ENCODE results near the gene GLS. TPM values are rescaled to one million over a fixed set of nuclear protein-coding genes. Genes with fewer than 3 reads are reported as not detected.

The GLS gene
- total RNA-seq, 4 donors from 2014 or later: 12.4 to 32.6 (median 21.8) TPM

DNA sequence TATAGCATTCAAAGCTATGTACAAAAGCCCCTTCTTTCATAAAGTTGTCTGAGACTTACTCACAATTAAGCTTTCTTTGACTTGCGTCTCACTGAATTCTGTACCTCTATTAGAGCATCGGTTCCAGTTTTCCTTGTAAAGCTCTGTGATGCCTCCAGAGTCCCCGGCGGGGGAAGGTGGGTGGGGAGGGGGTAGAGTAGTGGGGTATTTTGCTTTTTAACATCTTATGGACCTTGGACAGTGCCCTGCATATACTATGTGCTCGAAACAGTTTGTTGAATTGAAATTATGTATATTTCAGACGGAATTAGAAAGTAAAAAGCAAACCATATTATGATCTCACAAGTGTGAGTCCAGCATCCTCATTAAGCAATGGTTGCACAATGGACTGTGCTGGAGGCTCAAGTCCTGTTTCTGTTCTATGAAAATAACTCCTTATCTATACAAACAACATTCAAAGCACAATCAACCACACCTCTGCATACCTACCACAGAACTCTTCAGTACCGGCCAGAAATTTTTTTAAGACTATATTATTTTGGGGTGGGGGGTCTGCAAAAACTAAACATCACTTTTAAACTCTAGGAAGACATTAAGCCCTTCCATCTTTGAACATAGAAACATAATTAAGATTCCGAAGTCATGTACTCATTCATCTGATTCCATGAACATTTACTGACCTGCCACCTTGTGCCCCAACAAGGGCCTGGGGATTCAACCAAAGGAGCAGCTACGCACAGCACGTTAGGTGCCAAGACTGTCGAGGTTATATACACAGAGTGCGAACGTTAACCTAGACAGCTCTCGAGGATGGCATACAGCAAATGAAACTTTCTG, 132.4 kb downstream of the GLS start:
- intact Hi-C loops (cut with DNase I; ENCODE audit: low total_unique reads): loop anchor here (1.0 to 10.0 kb wide), 4 partner anchors 7 to 1348 kb away; partner anchors contain the start of genes ASNSD1 and NEMP2

DNA sequence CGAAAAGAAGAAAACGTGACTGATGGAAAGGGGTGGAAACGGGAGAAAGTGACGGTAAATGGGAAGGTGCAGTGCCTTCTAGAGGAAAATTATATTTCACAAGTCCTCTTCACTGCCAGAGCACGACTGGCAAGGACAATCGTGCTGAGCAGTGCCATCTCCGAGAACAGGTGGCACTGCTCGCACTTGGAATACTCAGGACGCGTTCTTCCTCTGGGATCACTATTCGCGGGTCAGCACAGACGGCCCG, 133.0 kb downstream of the GLS start:
- in situ Hi-C loops (cut with MboI; ENCODE audit: low sequenced_read_pairs in 4 of 4): loop anchor here in 3 of 4 donors (10.0 to 25.0 kb wide), 3 partner anchors 126 to 674 kb away; partner anchors contain the start of genes NABP1 (in 2 of the 3) and GLS (in 1 of the 3)
- intact Hi-C loops (cut with DNase I; ENCODE audit: low total_unique reads): loop anchor here (10.0 kb wide), 3 partner anchors 359 to 1349 kb away; partner anchors contain the start of genes ASNSD1 and NEMP2
- peak overlapping the region; percentile 82 to 98 (median 90) for H3K4me3 ChIP-seq
- no peaks in the 10 kb centered on the region for H3K9me3 ChIP-seq
- TF ChIP-seq POLR2A (IDR thresholded peaks at IDR 0.05): no peak
- TF ChIP-seq, protein P1, sequence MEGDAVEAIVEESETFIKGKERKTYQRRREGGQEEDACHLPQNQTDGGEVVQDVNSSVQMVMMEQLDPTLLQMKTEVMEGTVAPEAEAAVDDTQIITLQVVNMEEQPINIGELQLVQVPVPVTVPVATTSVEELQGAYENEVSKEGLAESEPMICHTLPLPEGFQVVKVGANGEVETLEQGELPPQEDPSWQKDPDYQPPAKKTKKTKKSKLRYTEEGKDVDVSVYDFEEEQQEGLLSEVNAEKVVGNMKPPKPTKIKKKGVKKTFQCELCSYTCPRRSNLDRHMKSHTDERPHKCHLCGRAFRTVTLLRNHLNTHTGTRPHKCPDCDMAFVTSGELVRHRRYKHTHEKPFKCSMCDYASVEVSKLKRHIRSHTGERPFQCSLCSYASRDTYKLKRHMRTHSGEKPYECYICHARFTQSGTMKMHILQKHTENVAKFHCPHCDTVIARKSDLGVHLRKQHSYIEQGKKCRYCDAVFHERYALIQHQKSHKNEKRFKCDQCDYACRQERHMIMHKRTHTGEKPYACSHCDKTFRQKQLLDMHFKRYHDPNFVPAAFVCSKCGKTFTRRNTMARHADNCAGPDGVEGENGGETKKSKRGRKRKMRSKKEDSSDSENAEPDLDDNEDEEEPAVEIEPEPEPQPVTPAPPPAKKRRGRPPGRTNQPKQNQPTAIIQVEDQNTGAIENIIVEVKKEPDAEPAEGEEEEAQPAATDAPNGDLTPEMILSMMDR (IDR thresholded peaks at IDR 0.05 in 4 of 5, conservative IDR thresholded peaks at IDR 0.05 in 1 of 5): no peak
- ATAC-seq (no peak), DNase-seq (no peak)
- peaks cover 0 to 11% of the 10 kb centered on the region in 2 donors for H3K36me3 ChIP-seq
- no peaks in the 10 kb centered on the region for H3K27me3 ChIP-seq
- H3K4me1 ChIP-seq: peaks cover 13 to 25% of the 10 kb centered on the region in 2 donors
- H3K27ac ChIP-seq: peak overlapping the region; percentile 89 to 98 (median 95)

More for the DNA sequence above, 132.4 kb downstream of the GLS start:
- Histone ChIP-seq H3K27ac (peak overlapping the region; percentile 89 to 98 (median 95)), H3K27me3 (no peaks in the 10 kb centered on the region), H3K9me3 (no peaks in the 10 kb centered on the region), H3K4me1 (peaks cover 13 to 25% of the 10 kb centered on the region in 2 donors), H3K4me3 (peak overlapping the region; percentile 82 to 98 (median 90)), H3K36me3 (peaks cover 0 to 16% of the 10 kb centered on the region in 2 donors)
- TF ChIP-seq, protein P1 (IDR thresholded peaks at IDR 0.05 in 4 of 5, conservative IDR thresholded peaks at IDR 0.05 in 1 of 5): no peak
- no peak for TF ChIP-seq POLR2A (IDR thresholded peaks at IDR 0.05)
- ATAC-seq (peak; percentile 22 to 42), DNase-seq (no peak)
- in situ Hi-C loops (cut with MboI; ENCODE audit: low sequenced_read_pairs in 4 of 4): loop anchor here in 3 of 4 donors (10.0 to 25.0 kb wide), 3 partner anchors 126 to 674 kb away; partner anchors contain the start of genes NABP1 (in 2 of the 3) and GLS (in 1 of the 3)

DNA sequence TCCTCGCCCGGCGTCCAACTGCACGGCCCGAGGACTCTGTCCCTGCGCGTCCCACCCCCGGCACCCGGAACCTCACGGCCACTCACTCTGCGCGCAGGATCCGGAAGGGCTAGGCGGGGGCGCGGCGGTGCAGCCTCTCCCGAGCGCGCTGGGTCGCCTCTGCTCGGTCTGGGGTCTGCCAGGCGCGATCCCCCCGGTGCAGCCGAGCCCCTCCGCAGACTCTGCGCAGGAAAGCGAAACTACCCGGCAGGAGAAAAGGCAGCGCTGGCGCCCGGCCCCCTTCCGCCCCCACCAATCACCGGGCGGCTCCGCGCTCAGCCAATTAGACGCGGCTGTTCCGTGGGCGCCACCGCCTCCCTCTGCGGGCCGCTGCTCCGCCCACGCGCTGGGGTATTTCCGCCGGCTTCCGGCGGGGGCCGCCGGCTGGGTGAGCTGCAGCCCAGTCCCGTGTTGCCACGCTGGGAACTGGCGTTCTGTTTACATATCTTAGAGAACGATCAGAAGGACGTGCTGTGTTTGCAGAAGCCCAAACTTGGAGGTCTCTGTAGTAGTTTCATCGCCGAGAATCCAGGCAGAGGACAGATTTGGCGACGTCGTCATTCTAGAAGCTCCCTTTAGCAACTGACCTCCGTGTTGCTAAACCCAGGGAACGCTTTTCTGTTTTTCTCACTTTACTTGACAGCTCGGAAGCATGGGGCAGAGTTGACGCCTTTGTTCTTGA, 133.5 kb downstream of the GLS start, which contains the start of gene STAT1:
Gene STAT1 (minus strand): TSS at position 240 of the 721 bp plus-strand sequence. CDS start 4,168 bp downstream, outside the sequence.
- DNase-seq (peak; percentile 83 to 88), ATAC-seq (peak; percentile 92 to 96)
- Histone ChIP-seq H3K36me3 (peaks cover 0 to 6% of the 10 kb centered on the region in 2 donors), H3K27me3 (no peaks in the 10 kb centered on the region), H3K4me3 (peak within 1 kb of the TSS; percentile 82 to 98 (median 90)), H3K4me1 (peaks cover 13 to 25% of the 10 kb centered on the region in 2 donors), H3K9me3 (no peaks in the 10 kb centered on the region), H3K27ac (peak within 1 kb of the TSS; percentile 89 to 98 (median 95))
- peak; percentile 89 to 90 for TF ChIP-seq POLR2A (IDR thresholded peaks at IDR 0.05)
- TF ChIP-seq, protein P1 (IDR thresholded peaks at IDR 0.05 in 4 of 5, conservative IDR thresholded peaks at IDR 0.05 in 1 of 5): peak in 4 of 5 experiments; percentile 18 to 28 (median 20)
- in situ Hi-C loops (cut with MboI; ENCODE audit: low sequenced_read_pairs in 4 of 4) (loop anchor here in 3 of 4 donors (10.0 to 25.0 kb wide), 3 partner anchors 127 to 673 kb away; partner anchors contain the start of genes NABP1 (in 2 of the 3) and GLS (in 1 of the 3)), intact Hi-C loops (cut with DNase I; ENCODE audit: low total_unique reads) (loop anchor here (10.0 kb wide), 3 partner anchors 359 to 1349 kb away; partner anchors contain the start of genes ASNSD1 and NEMP2)

DNA sequence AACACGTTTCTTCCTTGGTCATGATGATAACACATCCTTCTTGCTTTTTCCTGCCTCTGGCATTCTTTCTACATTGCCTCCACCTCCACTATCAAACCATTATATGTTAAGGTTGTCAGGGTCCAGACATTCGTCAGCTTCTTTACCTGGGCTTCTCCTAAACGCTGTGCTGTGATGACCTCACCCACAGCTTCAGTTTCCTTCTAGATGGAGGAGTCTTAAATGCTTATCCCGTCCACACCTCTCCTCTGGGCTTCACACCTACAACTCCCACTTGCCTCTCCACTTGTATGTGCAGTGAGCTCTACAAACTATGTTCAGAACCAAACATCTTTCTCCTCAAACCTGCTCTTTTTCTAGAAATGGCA, 134.0 kb downstream of the GLS start:
- no peak for ATAC-seq
- Histone ChIP-seq H3K27ac (peak overlapping the region; percentile 89 to 98 (median 95)), H3K27me3 (no peaks in the 10 kb centered on the region), H3K4me3 (peak overlapping the region; percentile 82 to 98 (median 90)), H3K4me1 (peaks cover 16 to 25% of the 10 kb centered on the region in 2 donors), H3K36me3 (peaks cover 0 to under 1% of the 10 kb centered on the region in 2 donors), H3K9me3 (no peaks in the 10 kb centered on the region)
- TF ChIP-seq, protein P1 (IDR thresholded peaks at IDR 0.05 in 4 of 5, conservative IDR thresholded peaks at IDR 0.05 in 1 of 5): no peak
- TF ChIP-seq POLR2A (IDR thresholded peaks at IDR 0.05): no peak
- no peak for DNase-seq
- intact Hi-C loops (cut with DNase I; ENCODE audit: low total_unique reads): loop anchor here (10.0 kb wide), 3 partner anchors 360 to 1350 kb away; partner anchors contain the start of genes ASNSD1 and NEMP2
- in situ Hi-C loops (cut with MboI; ENCODE audit: low sequenced_read_pairs in 4 of 4): loop anchor here in 3 of 4 donors (10.0 to 25.0 kb wide), 3 partner anchors 127 to 673 kb away; partner anchors contain the start of genes NABP1 (in 2 of the 3) and GLS (in 1 of the 3)

All from gastrocnemius medialis (tissue), 4 donors.